Testis (tissue), 2 donors: ENCODE data around the gene PTPRS.

Experiments used
- POLR2A ChIP-seq: fragments of 450-650 bp; IDR thresholded peaks from one replicate; pipeline ENCODE4 v1.6.1; 2017; ENCODE audit warnings: antibody characterized with exemption, mild to moderate bottlenecking, moderate library complexity
- TF ChIP-seq, protein P1 (sequence below), 3 experiments: fragments of 450-650 bp in 2 of 3; fragments of 200-600 bp in 1 of 3; sonication (generic) in 1 of 3; IDR thresholded peaks; one replicate each; pipeline ENCODE4 v1.5.1; 2016 to 2019; ENCODE audit warnings: antibody characterized with exemption in 3 of 3, mild to moderate bottlenecking in 2 of 3, moderate library complexity in 1 of 3

- TF ChIP-seq, protein P1, sequence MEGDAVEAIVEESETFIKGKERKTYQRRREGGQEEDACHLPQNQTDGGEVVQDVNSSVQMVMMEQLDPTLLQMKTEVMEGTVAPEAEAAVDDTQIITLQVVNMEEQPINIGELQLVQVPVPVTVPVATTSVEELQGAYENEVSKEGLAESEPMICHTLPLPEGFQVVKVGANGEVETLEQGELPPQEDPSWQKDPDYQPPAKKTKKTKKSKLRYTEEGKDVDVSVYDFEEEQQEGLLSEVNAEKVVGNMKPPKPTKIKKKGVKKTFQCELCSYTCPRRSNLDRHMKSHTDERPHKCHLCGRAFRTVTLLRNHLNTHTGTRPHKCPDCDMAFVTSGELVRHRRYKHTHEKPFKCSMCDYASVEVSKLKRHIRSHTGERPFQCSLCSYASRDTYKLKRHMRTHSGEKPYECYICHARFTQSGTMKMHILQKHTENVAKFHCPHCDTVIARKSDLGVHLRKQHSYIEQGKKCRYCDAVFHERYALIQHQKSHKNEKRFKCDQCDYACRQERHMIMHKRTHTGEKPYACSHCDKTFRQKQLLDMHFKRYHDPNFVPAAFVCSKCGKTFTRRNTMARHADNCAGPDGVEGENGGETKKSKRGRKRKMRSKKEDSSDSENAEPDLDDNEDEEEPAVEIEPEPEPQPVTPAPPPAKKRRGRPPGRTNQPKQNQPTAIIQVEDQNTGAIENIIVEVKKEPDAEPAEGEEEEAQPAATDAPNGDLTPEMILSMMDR (IDR thresholded peaks at IDR 0.05), result no peak
- TF ChIP-seq POLR2A, result no peak
Observed at GRCh38 chr19:5309438-5310204, 31.0 kb downstream of the PTPRS start.
